MCF 10A (cell line): ENCODE measurements around the gene SLFNL1. TPM values are rescaled to one million over a fixed set of nuclear protein-coding genes. Genes with fewer than 3 reads are reported as not detected.

Source experiments
- BruUV-seq: library from RNA; stranded (reverse); fragments of 400-500 nt; replicated peaks from 2 replicates; lab custom pipeline; 2021; lab: Mats Ljungman, UMichigan
- CTCF ChIA-PET: fragments of 300-600 bp; sonication (Branson Sonifier 250); formaldehyde crosslinking; extraction: SDS; loops from one replicate; lab custom pipeline; 2021; ENCODE audit warnings: antibody characterized with exemption, inconsistent platforms; lab: Yijun Ruan, JAX
- POLR2A ChIA-PET: fragments of 300-600, 350-650 bp; sonication (Branson Sonifier 250); formaldehyde crosslinking; extraction: SDS; loops from one replicate; lab custom pipeline; 2020; ENCODE audit warnings: antibody characterized with exemption, inconsistent platforms; lab: Yijun Ruan, JAX
- DNase-seq: peaks from one replicate; pipeline ENCODE4 v3.0.0-alpha.2; 2018; ENCODE audit not compliant: unreplicated experiment
- H3K27ac Mint-ChIP-seq: one replicate; pipeline ENCODE4 v1.8.0; 2022; ENCODE audit warnings: mild to moderate bottlenecking, low read depth, mixed read lengths; ENCODE audit not compliant: unreplicated experiment
- H3K27me3 Mint-ChIP-seq: one replicate; pipeline ENCODE4 v1.8.0; 2022; ENCODE audit warnings: mixed read lengths; ENCODE audit not compliant: insufficient read depth, unreplicated experiment
- H3K36me3 Mint-ChIP-seq: one replicate; pipeline ENCODE4 v1.8.0; 2022; ENCODE audit warnings: mild to moderate bottlenecking, moderate library complexity, mixed read lengths; ENCODE audit not compliant: insufficient read depth, unreplicated experiment
- H3K4me1 Mint-ChIP-seq: one replicate; pipeline ENCODE4 v1.8.0; 2022; ENCODE audit warnings: mixed read lengths; ENCODE audit not compliant: insufficient read depth, unreplicated experiment
- H3K4me3 Mint-ChIP-seq: one replicate; pipeline ENCODE4 v1.8.0; 2022; ENCODE audit warnings: mild to moderate bottlenecking, moderate library complexity, mixed read lengths; ENCODE audit not compliant: unreplicated experiment
- H3K9me3 Mint-ChIP-seq: one replicate; pipeline ENCODE4 v1.8.0; 2022; ENCODE audit warnings: mixed read lengths; ENCODE audit not compliant: unreplicated experiment
- intact Hi-C: fragments of 100-400 bp; cut with micrococcal nuclease; formaldehyde crosslinking; loops from 2 replicates; pipeline ENCODE4 v1.14.1; 2022
- total RNA-seq: library from RNA; stranded (reverse); gene quantifications from 2 replicates; pipeline ENCODE4 v1.2.3, GENCODE V29; 2022
- TF ChIP-seq, protein P1 (sequence below): fragments of 200-600 bp; IDR thresholded peaks from one replicate; pipeline ENCODE4 v1.8.0; 2022; ENCODE audit warnings: antibody characterized with exemption, mild to moderate bottlenecking; ENCODE audit not compliant: unreplicated experiment

SLFNL1 gene
- total RNA-seq, 1 experiment from 2014 or later, result 0.28 TPM

DNA sequence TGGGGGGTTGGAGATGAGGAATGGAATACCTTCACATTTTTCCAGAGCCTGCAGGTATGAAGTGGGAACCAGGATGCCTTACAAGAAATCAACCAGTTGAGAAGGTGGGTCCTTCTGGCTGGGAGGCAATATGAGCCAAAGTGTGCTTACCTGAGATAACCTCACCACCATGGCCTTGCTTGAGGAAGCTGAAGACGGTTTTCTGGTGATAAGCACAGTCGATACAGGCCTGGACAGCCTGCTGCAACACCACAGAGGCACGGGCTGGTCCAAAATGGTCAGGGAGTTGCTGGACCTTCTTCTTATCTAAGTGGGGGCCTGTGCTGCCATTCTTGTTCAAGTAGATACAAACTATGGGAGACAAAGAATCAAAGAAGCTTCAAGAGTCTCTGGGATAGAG lies 27.0 kb upstream of the SLFNL1 start:
- H3K4me3 Mint-ChIP-seq, result no peak overlapping the region
- intact Hi-C loops, result loop anchor here (5.0 to 10.0 kb wide), 2 partner anchors 74 to 386 kb away; no protein-coding TSS in a partner anchor
- POLR2A ChIA-PET, result no interaction called here

DNA sequence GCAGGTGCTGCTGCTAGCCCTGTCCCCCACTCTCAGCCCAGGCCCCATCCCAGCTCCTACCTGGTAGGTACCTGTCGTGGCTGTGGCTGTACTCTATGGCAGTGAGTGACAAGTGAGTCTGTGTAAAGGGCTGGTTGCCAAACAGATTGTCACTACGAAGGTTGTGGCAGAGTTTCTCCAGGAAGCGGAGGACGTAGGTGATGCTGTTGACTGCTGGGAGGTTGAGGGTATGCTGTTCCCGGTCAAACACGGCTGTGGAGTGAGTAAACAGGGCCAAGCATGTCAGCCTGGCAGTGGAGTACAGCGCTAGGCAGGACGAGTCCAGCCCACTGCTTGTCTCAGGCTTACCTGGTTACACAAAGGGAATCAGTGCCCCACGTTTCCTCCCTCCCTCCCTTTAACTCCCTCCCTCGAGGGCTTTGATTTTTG lies 24.8 kb upstream of the SLFNL1 start:
- Mint-ChIP-seq H3K9me3 (no peaks in the 10 kb centered on the region), H3K27me3 (no peaks in the 10 kb centered on the region), H3K36me3 (peaks cover 48% of the 10 kb centered on the region), H3K4me1 (peaks cover 35% of the 10 kb centered on the region), H3K4me3 (peak overlapping the region; percentile 44), H3K27ac (peak overlapping the region; percentile 97)
- intact Hi-C loops, result loop anchor here (5.0 to 10.0 kb wide), 2 partner anchors 76 to 388 kb away; no protein-coding TSS in a partner anchor
- ChIA-PET POLR2A (no interaction called here), CTCF (no interaction called here)
- TF ChIP-seq, protein P1, sequence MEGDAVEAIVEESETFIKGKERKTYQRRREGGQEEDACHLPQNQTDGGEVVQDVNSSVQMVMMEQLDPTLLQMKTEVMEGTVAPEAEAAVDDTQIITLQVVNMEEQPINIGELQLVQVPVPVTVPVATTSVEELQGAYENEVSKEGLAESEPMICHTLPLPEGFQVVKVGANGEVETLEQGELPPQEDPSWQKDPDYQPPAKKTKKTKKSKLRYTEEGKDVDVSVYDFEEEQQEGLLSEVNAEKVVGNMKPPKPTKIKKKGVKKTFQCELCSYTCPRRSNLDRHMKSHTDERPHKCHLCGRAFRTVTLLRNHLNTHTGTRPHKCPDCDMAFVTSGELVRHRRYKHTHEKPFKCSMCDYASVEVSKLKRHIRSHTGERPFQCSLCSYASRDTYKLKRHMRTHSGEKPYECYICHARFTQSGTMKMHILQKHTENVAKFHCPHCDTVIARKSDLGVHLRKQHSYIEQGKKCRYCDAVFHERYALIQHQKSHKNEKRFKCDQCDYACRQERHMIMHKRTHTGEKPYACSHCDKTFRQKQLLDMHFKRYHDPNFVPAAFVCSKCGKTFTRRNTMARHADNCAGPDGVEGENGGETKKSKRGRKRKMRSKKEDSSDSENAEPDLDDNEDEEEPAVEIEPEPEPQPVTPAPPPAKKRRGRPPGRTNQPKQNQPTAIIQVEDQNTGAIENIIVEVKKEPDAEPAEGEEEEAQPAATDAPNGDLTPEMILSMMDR, result no peak
- BruUV-seq, result no TSS peak
- DNase-seq, result peak; percentile 45

More for the DNA sequence above, 27.0 kb upstream of the SLFNL1 start:
- DNase-seq, result no peak
- CTCF ChIA-PET, result no interaction called here
- H3K27me3 Mint-ChIP-seq, result no peaks in the 10 kb centered on the region
- H3K36me3 Mint-ChIP-seq, result peaks cover 55% of the 10 kb centered on the region
- no peak overlapping the region for H3K27ac Mint-ChIP-seq
- no peaks in the 10 kb centered on the region for H3K9me3 Mint-ChIP-seq
- H3K4me1 Mint-ChIP-seq, result peaks cover 35% of the 10 kb centered on the region
- TF ChIP-seq, protein P1, result no peak
- BruUV-seq, result no TSS peak

DNA sequence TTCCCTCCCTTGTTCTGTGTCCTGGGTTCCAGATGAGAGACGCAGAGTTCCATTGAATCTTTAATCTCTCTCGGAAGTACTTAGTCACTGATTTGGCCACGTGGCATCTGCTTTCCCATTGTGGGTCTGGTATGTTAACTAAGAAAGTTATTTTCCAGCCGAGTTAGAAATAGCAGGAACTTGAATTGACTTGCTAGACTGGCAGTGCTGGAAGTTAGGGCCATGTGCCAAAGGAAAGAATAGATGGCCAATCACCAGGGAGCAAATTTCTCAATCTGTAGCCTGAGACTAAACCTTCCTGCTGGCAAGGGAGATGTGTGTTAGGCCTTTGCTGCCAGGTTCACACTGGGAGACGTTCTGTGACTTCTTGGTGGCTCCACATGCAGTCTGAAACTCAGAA lies 24.2 kb upstream of the SLFNL1 start:
- H3K27me3 Mint-ChIP-seq, result no peaks in the 10 kb centered on the region
- peaks cover 35% of the 10 kb centered on the region for H3K4me1 Mint-ChIP-seq
- H3K27ac Mint-ChIP-seq, result peak overlapping the region; percentile 97
- intact Hi-C loops, result loop anchor here (2.0 to 10.0 kb wide), 4 partner anchors 63 to 389 kb away; no protein-coding TSS in a partner anchor
- peak overlapping the region; percentile 44 for H3K4me3 Mint-ChIP-seq
- TF ChIP-seq, protein P1, result no peak
- DNase-seq, result peak; percentile 95
- no TSS peak for BruUV-seq
- no peaks in the 10 kb centered on the region for H3K9me3 Mint-ChIP-seq
- peaks cover 47% of the 10 kb centered on the region for H3K36me3 Mint-ChIP-seq
- ChIA-PET POLR2A (interaction anchor here (0.7 kb wide), 1 partner anchor 77 kb away, joined by 4 read pairs; no protein-coding TSS in a partner anchor), CTCF (interaction anchor here (1.1 to 1.6 kb wide), 2 partner anchors 10 to 77 kb away, joined by 3 to 4 read pairs; no protein-coding TSS in a partner anchor)

DNA sequence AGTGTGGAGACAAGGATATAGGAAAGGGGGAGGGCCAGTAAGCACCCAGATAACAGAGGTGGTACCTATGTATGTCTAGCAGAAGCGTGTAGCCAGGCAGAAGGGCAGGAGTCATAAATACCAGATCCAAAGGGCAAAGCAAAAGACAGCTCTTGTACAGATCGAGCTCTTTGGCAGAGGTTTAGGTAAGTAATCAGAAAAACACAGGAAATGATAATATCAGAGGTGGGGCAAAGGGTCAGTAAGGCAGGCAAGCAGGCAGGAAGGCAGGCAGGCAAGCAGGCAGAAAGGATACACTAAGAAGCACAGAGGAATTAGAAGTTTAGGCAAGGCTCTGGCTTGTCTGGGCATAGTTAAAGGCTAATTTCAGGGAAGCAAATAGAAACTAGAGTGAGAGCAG lies 22.7 kb upstream of the SLFNL1 start:
- BruUV-seq, result no TSS peak
- Mint-ChIP-seq H3K4me3 (peak overlapping the region; percentile 19), H3K27me3 (no peaks in the 10 kb centered on the region), H3K4me1 (peaks cover 35% of the 10 kb centered on the region), H3K9me3 (no peaks in the 10 kb centered on the region), H3K27ac (peak overlapping the region; percentile 97), H3K36me3 (peaks cover 48% of the 10 kb centered on the region)
- TF ChIP-seq, protein P1, result no peak
- CTCF ChIA-PET, result interaction anchor here (0.6 to 1.6 kb wide), 4 partner anchors 43 to 93 kb away, joined by 3 to 5 read pairs (median 4); no protein-coding TSS in a partner anchor
- intact Hi-C loops, result loop anchor here (2.0 to 10.0 kb wide), 3 partner anchors 65 to 391 kb away; no protein-coding TSS in a partner anchor
- DNase-seq, result no peak
- POLR2A ChIA-PET, result interaction anchor here (0.7 to 1.5 kb wide), 7 partner anchors 14 to 577 kb away, joined by 3 to 5 read pairs (median 3); no protein-coding TSS in a partner anchor
